GM12873 (cell line): ENCODE measurements around the gene QPCTL.

Source experiments
- CTCF ChIP-seq: IDR thresholded peaks from 2 replicates; pipeline ENCODE4 v1.5.1; 2012; ENCODE audit warnings: low read depth, mild to moderate bottlenecking, moderate library complexity, low read length, control low read depth; ENCODE audit not compliant: insufficient read depth; ENCODE audit errors: missing control alignments

The QPCTL gene

GRCh38 chr19:45739498-45740439 lies 47.3 kb downstream of the QPCTL start:
- TF ChIP-seq CTCF = no peak

- TF ChIP-seq CTCF = no peak
These were observed 50.5 kb downstream of the QPCTL start for GRCh38 chr19:45742969-45743368.

- TF ChIP-seq CTCF = no peak
These were observed 53.1 kb downstream of the QPCTL start for GRCh38 chr19:45745606-45746005.

GRCh38 chr19:45746866-45747265 lies 54.4 kb downstream of the QPCTL start:
- no peak for TF ChIP-seq CTCF

GRCh38 chr19:45747513-45747912 lies 55.0 kb downstream of the QPCTL start:
- no peak for TF ChIP-seq CTCF

GRCh38 chr19:45752639-45753038 lies 60.2 kb downstream of the QPCTL start:
- TF ChIP-seq CTCF = no peak

GRCh38 chr19:45753548-45753947 lies 61.1 kb downstream of the QPCTL start:
- TF ChIP-seq CTCF = peak; percentile 10
